ENCODE measurements around the gene DDIAS.

GRCh38 chr11:82854242-82854641 is 47.3 kb upstream of the DDIAS start:
- TF ChIP-seq POLR2AphosphoS5 (IDR thresholded peaks at IDR 0.05) (no peak), CTCF (IDR thresholded peaks at IDR 0.05) (no peak), POLR2A (IDR thresholded peaks at IDR 0.05) (no peak)

Measured in prostate gland (tissue), 2 donors.